Lower leg skin (tissue), 3 donors: ENCODE results near the gene FLYWCH1.

Experiments
- CTCF ChIP-seq, 3 donors: fragments of 450-650 bp; IDR thresholded peaks; one replicate each; pipeline ENCODE4 v1.5.1; 2016; ENCODE audit warnings: antibody characterized with exemption in 3 of 3, mild to moderate bottlenecking in 3 of 3, moderate library complexity in 2 of 3
- POLR2A ChIP-seq, 2 donors: fragments of 450-650 bp; IDR thresholded peaks; one replicate each; pipeline ENCODE4 v1.6.1; 2016 to 2017; ENCODE audit warnings: antibody characterized with exemption in 2 of 2, mild to moderate bottlenecking in 1 of 2, moderate library complexity in 1 of 2

- no peak for TF ChIP-seq POLR2A (IDR thresholded peaks at IDR 0.05)
- TF ChIP-seq CTCF (IDR thresholded peaks at IDR 0.05): no peak
Measured at GRCh38 chr16:2930236-2930635, 18.5 kb downstream of the FLYWCH1 start.
